Adipose tissue (tissue), 3 donors: Measurements from ENCODE around the gene PPAT. TPM values are rescaled to one million over a fixed set of nuclear protein-coding genes. Genes with fewer than 3 reads are reported as not detected.

Experiments
- H3K27ac ChIP-seq: one replicate; pipeline ENCODE4 v1.5.1; 2013; ENCODE audit warnings: low read depth, low read length
- WGBS, 3 donors: extraction: QIAGEN DNeasy Blood & Tissue Kit; methylation state at CpG; one replicate each; pipeline ENCODE4 v1.1.7; 2013; 5-methylcytosine and 5-hydroxymethylcytosine counted together
- polyA plus RNA-seq, 3 donors: library from polyadenylated mRNA; stranded (reverse); fragments of 200-250 nt; gene quantifications; one replicate each; pipeline ENCODE4 v1.2.3, GENCODE V29; 2013
- donor health status: healthy with polysubstance abuse.
- donor health status: Bipolar disorder and iron deficiency.
- donor health status: healthy.

PPAT gene
- polyA plus RNA-seq, 3 donors: 2.7 to 3.7 (median 2.8) TPM

DNA sequence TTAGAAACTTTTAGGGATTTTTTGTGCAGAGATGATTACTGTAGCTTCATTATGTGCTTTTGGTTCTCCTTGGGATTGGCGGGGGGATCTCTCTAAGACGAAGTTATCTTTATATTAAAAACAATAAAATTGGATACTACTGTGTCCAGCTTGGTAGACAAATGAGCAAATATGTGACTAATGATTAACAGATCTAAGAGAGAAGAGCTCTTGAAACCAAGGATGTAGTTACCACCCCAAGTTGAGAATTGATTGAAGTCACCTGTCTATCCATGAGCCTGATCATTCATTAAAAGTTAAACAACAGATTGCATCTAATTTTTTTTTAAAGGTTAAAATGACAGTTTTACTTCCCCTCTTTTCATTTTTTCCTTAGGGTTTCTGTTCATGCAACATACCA is 9.3 kb upstream of the PPAT start:
- H3K27ac ChIP-seq: no peak overlapping the region
- WGBS, 3 donors: 80 to 98% (median 92%) methylated on average over 2 of the region's 2 CpGs

DNA sequence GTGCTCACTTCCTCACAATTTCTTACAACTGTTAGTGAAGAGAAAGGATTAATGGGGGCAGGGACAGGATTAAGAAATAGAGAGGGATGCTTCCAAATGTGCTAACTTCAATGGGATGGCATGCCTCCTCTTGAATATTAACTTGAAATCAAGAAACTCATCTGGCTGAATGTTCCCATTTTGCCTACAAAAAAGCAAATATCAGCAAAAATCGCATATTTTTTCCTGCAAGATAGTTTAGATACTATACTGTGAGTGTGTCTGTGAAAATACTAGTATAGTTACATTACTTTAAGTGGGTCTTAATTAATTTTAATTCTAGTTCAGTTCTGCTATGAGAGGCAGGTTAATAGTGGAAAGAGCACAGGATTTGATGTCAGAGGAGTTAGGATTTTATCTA is 5.6 kb upstream of the PPAT start:
- H3K27ac ChIP-seq: no peak overlapping the region
- WGBS, 3 donors: 90 to 96% (median 91%) methylated on average over 1 of the region's 1 CpG

DNA sequence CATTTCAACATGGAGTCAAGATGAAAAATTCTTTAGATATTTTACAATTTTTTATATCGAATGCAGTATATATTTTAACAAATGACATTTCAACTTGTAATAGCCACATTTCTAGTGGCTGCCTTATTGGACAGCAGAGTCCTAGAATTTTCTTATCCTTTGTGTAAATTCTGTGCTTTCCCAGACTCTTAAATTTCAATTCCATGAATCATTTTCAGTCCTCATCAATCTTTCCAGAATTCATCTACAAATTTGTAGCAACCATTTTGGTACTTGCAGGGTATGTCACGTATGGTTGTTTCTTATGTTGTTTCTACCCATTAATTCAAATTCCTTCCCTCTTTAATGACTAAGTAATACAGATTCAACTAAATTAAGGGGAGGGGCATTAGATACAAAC is 3.4 kb upstream of the PPAT start:
- 94 to 97% (median 96%) methylated on average over 2 of the region's 2 CpGs for WGBS, 3 donors
- no peak overlapping the region for H3K27ac ChIP-seq

DNA sequence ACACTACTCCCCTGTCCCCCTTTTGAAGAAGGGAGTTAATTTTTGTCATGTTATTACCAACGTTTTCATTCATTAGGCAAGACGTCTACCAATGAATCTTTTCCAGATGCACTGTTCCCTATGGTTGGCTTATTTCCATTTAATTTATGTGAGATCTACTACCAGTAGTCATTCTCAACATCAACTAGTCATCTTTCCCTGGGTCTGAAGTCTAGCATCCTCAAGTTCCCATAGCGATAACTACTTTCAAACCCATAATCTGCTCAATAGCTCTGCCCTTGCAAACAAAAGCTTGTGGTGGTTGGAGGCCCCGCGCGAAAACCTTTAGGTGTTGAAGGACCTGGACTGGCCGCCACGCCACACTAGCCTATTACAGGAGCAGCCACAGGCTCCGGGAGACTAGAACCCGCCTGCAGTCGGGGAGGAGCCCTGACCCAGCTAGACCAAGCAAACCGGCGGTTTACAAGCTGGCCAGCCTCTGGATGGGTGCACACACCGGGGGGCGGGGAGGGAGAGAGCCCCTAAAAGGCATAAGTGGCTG is 746 bp downstream of the PPAT start:
- H3K27ac ChIP-seq: no peak overlapping the region
- 1 to 2% (median 2%) methylated on average over 15 of the region's 15 CpGs for WGBS, 3 donors

GRCh38 chr4:56433280-56433679 is 2.1 kb downstream of the PPAT start:
- H3K27ac ChIP-seq: no peak overlapping the region

- H3K27ac ChIP-seq: no peak overlapping the region
- 96 to 99% (median 98%) methylated on average over 2 of the region's 2 CpGs for WGBS, 3 donors
Measured at GRCh38 chr4:56430203-56430602, 5.2 kb downstream of the PPAT start.

- H3K27ac ChIP-seq: no peak overlapping the region
- 95 to 98% (median 97%) methylated on average over 1 of the region's 1 CpG for WGBS, 3 donors
Measured at GRCh38 chr4:56427179-56427578, 8.2 kb downstream of the PPAT start.

DNA sequence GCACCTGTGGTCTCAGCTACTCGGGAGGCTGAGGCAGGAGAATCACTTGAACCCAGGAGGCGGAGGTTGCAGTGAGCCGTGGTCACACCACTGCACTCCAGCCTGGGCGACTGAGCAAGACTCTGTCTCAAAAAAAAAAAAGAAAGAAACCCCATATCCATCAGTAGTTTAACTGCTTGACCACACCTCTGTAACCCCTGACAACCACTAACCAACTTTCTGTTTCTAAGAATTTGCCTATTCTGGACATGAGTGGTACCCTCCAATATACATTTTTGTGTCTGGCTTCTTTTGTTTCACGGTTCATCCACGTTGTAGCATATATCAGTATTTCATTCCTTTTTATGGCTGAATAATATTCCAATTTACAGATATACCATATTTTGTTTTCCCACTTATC is 9.1 kb downstream of the PPAT start:
- 95 to 99% (median 99%) methylated on average over 6 of the region's 6 CpGs for WGBS, 3 donors
- no peak overlapping the region for H3K27ac ChIP-seq

DNA sequence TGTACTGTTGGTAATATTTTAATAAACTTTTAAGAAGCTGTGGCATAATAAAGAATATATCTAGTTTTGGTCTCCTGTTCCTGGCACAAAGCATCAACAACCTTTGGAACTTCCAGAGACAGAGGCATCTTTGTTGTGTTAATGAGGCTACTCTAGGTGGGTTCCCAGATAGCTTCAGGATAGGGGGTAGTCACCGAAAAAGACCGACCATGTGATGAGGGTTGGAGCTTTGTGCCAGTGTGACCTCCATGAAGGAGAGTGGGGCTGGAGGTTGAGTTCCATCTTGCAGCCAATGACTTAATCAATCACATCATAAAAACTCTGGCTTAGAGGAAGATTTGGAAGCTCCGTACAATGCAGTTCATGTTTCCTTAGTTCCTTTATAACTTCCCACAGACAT is 9.9 kb downstream of the PPAT start:
- 77 to 100% (median 95%) methylated on average over 3 of the region's 3 CpGs for WGBS, 3 donors
- no peak overlapping the region for H3K27ac ChIP-seq

DNA sequence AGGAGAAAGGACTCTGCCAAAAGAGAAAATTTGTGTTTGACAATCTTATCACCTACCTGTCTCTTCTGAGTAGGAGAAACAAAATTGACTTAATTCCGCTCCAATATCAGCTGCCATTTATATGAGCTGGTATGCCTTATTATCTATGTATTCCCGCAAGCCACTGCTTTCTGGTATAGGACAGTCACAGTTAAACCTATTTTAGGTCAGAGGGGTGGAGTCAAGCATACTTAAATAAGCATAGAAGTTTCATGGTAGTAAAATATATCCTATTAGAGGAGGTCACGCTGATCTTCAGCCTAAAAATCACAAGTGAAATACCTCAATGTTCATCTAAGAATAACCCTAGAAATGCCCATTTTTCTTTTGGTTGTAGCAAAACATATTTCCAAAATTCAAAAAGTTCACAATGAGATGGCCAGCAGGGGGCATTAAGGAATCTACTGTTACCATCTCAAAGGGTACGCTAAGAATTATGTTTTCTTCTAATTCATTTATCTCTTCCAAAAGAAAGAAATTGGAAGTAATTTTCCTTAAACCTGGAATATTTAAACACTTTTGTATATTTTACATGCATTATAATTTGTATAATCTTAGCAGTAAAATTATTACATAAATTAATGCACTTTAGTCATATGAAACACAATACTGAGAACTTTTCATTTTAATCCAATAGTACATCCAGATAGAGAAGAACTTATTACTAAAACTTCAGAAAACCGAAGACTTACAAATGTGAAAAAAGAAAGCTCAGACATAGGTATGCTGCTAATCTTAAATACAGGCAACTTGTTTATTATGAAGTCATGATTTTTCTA is 10.5 kb downstream of the PPAT start:
- 43 to 63% (median 62%) methylated on average over 5 of the region's 5 CpGs for WGBS, 3 donors
- H3K27ac ChIP-seq: no peak overlapping the region

GRCh38 chr4:56424176-56424575 is 11.2 kb downstream of the PPAT start:
- WGBS, 3 donors: 75 to 93% (median 92%) methylated on average over 5 of the region's 5 CpGs
- no peak overlapping the region for H3K27ac ChIP-seq

GRCh38 chr4:56417396-56417795 is 18.0 kb downstream of the PPAT start:
- no peak overlapping the region for H3K27ac ChIP-seq
- 97% methylated on average over 3 of the region's 3 CpGs for WGBS, 3 donors

DNA sequence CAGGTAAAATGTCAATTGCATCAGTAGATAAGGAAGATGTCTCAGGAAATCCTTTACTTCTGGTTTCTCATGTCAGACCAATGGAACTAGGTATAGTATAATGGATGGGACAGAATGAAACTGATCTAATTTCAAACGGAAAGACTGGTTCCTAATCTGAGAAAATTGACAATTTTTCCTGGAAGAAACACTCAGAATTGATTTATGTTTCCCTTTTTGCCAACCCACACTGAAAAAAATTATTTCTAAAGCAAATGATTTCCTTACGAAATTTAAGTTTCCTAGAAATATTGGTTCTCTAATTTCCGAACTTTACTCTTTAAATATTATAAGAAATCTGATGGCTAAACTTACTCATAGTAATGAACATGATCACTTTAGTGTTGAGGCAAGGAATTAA is 19.1 kb downstream of the PPAT start:
- 55 to 65% (median 60%) methylated on average over 3 of the region's 3 CpGs for WGBS, 3 donors

DNA sequence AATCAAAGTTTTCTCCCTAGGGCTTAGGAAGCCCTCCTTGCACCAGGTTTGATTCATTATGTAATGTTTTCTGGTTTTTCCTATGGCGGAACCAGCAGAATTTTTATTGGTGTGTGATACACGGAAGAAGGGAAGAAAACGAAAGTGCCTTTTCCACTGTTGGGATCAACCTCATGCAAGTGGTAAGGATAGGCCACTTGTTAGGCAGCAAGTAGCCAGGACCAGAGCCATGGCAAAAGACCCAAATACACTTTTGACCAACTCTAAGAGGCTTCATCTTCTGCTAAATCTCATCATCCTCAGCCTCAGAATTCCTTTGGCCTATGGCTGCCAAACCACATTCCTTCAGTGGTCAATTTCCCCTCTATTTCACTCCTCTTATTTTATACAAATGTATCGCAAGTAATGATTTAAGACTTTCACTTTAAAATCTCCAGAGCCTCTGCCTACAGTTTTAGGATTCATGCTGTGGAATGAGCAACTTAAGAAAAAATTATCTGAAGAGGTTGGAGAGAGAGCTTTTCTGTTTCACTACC is 21.2 kb downstream of the PPAT start:
- H3K27ac ChIP-seq: no peak overlapping the region
- 65 to 90% (median 76%) methylated on average over 4 of the region's 4 CpGs for WGBS, 3 donors

More for the DNA sequence above, 19.1 kb downstream of the PPAT start:
- no peak overlapping the region for H3K27ac ChIP-seq

GRCh38 chr4:56410247-56411062 is 25.0 kb downstream of the PPAT start:
- no peak overlapping the region for H3K27ac ChIP-seq
- WGBS, 3 donors: 21 to 32% (median 26%) methylated on average over 4 of the region's 4 CpGs

DNA sequence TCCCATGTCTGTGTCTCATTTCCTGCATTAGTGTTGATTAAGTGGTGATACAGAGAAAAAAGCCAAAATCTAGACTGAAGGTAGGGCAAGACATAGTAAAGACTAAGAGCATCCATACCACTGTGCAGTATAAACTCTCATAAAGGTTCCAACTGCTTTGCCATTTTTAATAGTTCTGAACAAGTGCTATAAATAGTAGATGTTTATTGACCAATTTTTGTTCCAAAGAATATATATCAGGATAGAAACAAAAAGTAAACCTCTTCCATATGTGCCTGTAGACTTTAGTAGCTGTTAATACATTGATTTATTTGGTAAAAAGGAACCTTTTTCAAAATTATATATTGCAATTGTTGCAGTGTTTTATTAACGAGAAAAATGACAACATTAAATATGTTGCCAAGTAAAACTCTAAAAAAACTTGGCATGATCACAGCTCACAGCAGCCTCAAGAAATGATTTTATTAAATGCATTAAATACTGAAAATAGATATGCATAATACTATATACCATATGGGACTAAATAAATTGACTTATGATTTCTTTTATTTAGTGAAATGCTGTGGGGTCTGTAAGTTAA is 25.8 kb downstream of the PPAT start:
- H3K27ac ChIP-seq: no peak overlapping the region
- WGBS, 3 donors: 14 to 36% (median 24%) methylated on average over 1 of the region's 1 CpG

GRCh38 chr4:56408978-56409377 is 26.4 kb downstream of the PPAT start:
- no peak overlapping the region for H3K27ac ChIP-seq
- WGBS, 3 donors: 90 to 95% (median 92%) methylated on average over 2 of the region's 2 CpGs

DNA sequence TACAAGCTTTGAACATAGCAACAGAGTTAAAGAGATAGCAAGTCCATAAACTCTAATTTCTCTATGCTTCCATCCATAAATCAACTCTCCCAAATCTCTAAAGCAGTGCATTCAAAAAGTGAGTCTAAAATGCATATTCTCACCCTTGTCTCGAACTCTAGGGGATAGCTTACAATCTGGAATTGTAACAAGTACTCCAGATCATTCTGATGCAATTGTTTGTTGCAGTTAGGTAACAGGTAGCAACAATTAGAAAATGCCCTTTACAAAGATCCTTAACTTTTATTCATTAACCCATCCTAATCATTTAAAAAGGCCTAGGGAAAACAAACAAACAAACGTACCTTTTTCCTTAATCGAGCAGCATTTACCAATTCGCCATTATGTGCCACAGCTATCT is 29.3 kb downstream of the PPAT start:
- WGBS, 3 donors: 91 to 94% (median 94%) methylated on average over 4 of the region's 4 CpGs
- no peak overlapping the region for H3K27ac ChIP-seq

GRCh38 chr4:56405016-56405415 is 30.4 kb downstream of the PPAT start:
- H3K27ac ChIP-seq: no peak overlapping the region
- 80 to 85% (median 81%) methylated on average over 1 of the region's 1 CpG for WGBS, 3 donors
